NCI-H345 treated with DMSO at 0.1 percent for 48 hours (cell line): ENCODE measurements around the gene RBM27.
"Not testable (repeated sequence)": the region's sequence is repeated elsewhere in the genome, so short reads cannot be mapped to it uniquely, and the experiment has no call there.

Experiments used
- DNase-seq: peaks from one replicate; lab custom pipeline; 2025; ENCODE audit not compliant: unreplicated experiment; lab: John Stamatoyannopoulos, UW

Gene RBM27, protein sequence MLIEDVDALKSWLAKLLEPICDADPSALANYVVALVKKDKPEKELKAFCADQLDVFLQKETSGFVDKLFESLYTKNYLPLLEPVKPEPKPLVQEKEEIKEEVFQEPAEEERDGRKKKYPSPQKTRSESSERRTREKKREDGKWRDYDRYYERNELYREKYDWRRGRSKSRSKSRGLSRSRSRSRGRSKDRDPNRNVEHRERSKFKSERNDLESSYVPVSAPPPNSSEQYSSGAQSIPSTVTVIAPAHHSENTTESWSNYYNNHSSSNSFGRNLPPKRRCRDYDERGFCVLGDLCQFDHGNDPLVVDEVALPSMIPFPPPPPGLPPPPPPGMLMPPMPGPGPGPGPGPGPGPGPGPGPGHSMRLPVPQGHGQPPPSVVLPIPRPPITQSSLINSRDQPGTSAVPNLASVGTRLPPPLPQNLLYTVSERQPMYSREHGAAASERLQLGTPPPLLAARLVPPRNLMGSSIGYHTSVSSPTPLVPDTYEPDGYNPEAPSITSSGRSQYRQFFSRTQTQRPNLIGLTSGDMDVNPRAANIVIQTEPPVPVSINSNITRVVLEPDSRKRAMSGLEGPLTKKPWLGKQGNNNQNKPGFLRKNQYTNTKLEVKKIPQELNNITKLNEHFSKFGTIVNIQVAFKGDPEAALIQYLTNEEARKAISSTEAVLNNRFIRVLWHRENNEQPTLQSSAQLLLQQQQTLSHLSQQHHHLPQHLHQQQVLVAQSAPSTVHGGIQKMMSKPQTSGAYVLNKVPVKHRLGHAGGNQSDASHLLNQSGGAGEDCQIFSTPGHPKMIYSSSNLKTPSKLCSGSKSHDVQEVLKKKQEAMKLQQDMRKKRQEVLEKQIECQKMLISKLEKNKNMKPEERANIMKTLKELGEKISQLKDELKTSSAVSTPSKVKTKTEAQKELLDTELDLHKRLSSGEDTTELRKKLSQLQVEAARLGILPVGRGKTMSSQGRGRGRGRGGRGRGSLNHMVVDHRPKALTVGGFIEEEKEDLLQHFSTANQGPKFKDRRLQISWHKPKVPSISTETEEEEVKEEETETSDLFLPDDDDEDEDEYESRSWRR

DNA sequence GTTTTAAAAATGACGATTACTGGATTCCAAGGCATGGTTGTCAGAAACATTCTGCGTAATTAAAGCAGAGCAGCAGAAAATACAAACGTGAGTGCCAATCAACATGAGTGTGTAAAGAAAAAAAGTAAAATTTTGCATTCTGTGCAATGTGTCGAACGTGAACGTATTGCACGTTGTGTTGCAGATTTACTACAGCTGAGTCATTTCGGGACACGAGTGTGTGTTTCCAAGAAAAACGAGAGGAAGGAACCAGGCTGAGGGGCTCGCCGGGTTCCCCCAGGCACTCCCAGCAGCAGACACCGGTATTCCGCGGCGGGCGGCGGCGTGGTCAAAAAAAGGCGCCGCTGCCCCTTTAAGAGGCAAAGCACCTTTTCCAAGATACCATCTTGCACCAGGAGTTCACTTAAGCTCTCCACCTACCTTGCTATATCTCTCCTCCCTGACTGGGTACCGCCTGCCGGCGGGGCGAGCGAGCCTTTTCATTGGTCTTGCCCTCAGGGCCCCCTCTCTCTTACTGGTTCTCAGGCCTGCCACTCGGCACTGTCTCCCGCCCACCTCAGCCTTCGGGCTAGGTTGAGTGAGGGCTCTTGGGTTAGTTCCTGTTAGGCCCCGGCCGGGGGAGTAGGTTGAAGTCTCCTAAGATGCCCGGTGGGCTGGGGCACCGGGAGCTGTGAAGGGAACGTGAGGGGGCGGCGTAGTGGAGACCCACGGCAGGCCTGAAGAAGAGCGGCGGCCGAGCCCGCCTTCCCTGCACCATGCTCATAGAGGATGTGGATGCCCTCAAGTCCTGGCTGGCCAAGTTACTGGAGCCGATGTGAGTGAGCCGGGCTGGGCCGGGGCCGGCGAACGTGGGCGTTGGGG lies at the start of gene RBM27:
Gene RBM27 (plus strand): TSS at position 595 of the 861 bp plus-strand sequence. CDS start 161 bp downstream, at position 756.
- DNase-seq, result peak; percentile 98

- no peak for DNase-seq
These were observed 45.1 kb upstream of the RBM27 start for GRCh38 chr5:146158255-146158654.

- DNase-seq, result no peak
These were observed 39.0 kb upstream of the RBM27 start for GRCh38 chr5:146164382-146164781.

- no peak for DNase-seq
These were observed 37.9 kb upstream of the RBM27 start for GRCh38 chr5:146165460-146165859.

GRCh38 chr5:146165903-146166302 lies 37.5 kb upstream of the RBM27 start:
- DNase-seq, result no peak

- DNase-seq, result no peak
These were observed 34.3 kb upstream of the RBM27 start for GRCh38 chr5:146169076-146169475.

DNA sequence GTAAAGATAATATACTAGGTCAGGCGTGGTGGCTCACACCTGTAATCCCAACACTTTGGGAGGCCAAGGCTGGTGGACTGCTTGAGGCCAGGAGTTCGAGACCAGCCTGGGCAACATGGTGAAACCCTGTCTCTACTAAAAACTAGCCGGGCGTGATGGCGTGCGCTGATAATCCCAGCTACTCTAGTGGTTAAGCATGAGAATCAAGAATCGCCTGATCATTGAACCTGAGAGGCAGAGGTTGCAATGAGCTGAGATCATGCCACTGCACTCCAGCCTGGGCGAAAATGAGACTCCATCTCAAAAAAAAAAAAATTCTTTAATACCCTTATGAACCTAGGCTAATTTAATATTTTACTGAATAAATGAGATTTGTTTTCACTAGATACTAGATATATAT lies 30.4 kb upstream of the RBM27 start:
- DNase-seq, result not testable (repeated sequence)

DNA sequence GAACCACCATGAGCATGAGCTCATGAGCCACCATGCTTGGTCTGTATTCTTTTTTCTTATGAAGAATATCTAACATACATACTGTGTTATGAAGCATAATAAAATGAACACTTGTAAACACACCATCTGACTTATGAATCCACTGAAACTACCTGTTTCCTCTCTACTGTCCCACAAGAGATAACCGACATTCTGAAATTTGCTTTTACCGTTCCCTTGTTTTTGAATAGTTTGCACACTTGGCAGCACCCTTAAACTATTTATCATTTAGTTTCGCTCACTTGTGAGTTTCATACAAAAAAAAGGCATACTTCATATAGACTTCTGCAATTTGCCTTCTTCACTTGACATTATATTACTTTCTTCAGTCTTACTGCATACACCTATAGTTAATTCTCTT lies 29.8 kb upstream of the RBM27 start:
- no peak for DNase-seq

GRCh38 chr5:146176805-146177204 lies 26.6 kb upstream of the RBM27 start:
- no peak for DNase-seq

DNA sequence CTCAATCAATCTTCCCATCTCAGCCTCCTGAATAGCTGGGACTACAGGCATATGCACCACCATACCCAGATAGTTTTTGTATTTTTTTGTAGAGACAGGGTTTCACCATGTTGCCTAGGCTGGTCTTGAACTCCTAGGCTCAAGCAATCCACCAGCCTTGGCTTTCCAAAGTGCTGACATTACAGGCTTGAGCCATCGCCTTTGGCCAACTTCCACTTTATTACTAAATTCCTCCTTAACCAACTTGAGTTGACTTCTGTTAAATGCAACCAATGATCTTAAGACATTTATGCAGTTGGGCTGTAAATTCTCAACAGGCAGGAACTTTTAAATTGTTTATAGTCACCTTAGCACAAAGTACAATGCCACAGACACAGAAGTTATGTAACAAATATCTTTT lies 23.7 kb upstream of the RBM27 start:
- DNase-seq, result no peak

GRCh38 chr5:146183403-146183802 lies 20.0 kb upstream of the RBM27 start:
- DNase-seq, result not testable (repeated sequence)

DNA sequence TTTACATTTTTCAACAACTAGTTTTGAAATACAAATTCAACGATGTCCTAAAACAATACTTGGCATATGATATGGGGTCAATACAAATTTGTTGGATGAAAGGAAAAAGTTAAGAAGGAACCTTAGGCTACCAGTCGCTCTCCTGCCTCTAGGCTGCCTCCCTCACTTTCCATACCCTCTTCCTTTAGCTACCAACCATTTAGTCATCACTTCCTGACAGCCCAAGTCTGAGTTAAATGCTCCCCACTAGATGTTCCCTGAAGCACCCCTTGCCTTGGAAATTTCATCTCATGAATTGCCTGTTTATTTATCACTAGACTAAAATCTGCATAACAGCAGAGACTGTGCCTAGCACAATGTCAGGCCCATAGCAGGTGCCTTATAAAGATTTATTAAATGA lies 18.2 kb upstream of the RBM27 start:
- DNase-seq, result no peak

GRCh38 chr5:146188358-146188757 lies 15.0 kb upstream of the RBM27 start:
- DNase-seq, result no peak

DNA sequence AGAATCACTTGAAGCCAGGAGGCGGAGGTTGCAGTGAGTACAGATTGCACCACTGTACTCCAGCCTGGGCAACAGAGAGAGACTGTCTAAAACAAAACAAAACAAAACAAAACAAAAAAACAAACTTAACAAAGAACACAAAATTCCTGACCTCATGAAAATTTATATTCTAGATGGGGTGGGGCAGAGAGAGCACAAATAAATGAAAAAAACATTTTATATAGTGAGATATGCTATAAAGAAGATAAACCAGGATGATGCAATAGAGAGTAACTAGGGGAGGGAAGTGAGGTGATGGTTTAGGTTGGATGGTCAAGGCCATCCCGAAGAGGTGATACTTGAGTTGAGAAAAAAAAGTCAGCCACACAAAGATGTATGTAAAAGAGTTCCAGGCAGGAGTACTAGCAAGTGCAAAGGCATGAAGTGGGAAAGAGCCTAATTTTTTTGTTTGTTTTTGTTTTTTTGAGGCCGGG lies 10.8 kb upstream of the RBM27 start:
- no peak for DNase-seq

DNA sequence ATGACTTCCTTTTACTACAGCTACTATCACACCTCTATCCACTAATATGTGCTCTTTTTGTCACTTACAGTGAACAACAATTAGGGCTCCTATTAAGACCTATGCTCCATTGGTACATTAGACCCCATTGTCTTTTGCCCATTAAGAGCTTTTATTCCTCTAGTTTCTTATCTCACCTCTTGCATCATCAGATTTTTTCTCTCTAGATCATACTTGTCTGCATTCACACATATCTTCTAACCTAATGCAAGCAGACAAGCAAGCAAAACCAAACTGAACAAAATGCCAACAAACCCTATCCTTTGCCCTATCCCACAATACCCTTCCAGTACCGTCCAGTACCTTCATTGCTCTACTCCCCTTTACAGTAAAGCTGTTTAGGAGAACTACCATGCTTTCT lies 10.1 kb upstream of the RBM27 start:
- DNase-seq, result no peak

- DNase-seq, result not testable (repeated sequence)
These were observed 8.4 kb upstream of the RBM27 start for GRCh38 chr5:146194997-146195396.

DNA sequence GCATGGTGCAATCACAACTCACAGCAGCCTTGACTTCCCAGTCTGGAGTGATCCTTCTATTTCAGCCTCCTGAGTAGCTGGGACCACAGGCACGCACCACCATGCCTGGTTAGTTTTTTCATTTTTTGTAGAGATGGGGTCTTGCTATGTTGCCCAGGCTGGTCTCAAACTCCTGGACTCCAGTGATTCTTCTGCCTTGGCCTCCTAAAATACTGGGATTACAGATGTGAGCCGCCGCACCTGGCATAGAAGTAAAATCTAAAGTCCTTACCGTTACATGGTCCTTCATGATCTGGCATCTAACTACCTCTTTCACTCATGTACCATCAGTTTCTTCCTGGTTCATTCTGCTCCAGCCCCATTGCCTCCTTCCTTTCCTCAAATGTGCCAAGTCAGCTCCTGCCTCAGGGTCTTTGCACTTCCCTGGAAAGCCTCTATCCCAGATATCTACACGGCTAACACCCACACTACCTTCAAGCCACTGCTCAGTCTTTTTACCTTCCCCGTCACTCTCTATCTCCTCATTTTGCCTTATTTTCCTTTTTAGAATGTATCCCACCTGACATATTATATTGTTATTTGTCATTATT lies 6.9 kb upstream of the RBM27 start:
- DNase-seq, result no peak

- DNase-seq, result no peak
These were observed 4.1 kb upstream of the RBM27 start for GRCh38 chr5:146199176-146199815.

DNA sequence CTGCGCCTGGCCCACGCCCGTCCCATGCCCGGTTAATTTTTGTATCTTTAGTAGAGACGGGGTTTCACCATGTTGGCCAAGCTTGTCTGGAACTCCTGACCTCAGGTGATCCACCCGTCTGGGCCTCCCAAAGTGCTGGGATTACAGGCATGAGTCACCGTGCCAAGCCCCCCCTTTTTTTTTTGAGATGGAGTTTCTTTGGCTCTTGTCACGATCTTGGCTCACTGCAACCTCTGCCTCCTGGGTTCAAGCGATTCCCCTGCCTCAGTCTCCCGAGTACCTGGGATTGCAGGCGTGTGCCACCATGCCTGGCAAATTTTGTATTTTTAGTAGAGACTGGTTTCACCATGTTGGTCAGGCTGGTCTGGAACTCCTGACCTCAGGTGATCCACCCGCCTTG lies 1.6 kb upstream of the RBM27 start:
- not testable (repeated sequence) for DNase-seq

- no peak for DNase-seq
These were observed 427 bp downstream of the RBM27 start for GRCh38 chr5:146203872-146204192.
